Endothelial cell of umbilical vein (primary cell): ENCODE results near the gene KCNQ5. TPM values are rescaled to one million over a fixed set of nuclear protein-coding genes. Genes with fewer than 3 reads are reported as not detected.

Experiments
- BruUV-seq: library from RNA; stranded (reverse); fragments of 400-500 nt; replicated peaks from 2 replicates; lab custom pipeline; 2021; lab: Mats Ljungman, UMichigan
- CTCF ChIA-PET: fragments of 300-600, 350-600 bp; sonication (Branson Sonifier 250); formaldehyde crosslinking; loops from one replicate; lab custom pipeline; 2021; ENCODE audit warnings: antibody characterized with exemption, inconsistent platforms; lab: Charles Lee
- POLR2A ChIA-PET: fragments of 300-600, 350-600 bp; sonication (Branson Sonifier 250); formaldehyde crosslinking; loops from one replicate; lab custom pipeline; 2021; ENCODE audit warnings: antibody characterized with exemption, inconsistent platforms; lab: Charles Lee
- DNase-seq: peaks from one replicate; pipeline ENCODE4 v3.0.0-alpha.2; 2011; ENCODE audit warnings: low read depth, low spot score
- FAIRE-seq: peaks from 2 replicates; lab custom pipeline; 2011; peaks lifted over from hg19 to GRCh38; lab: Jason Lieb, UNC
- H2AFZ ChIP-seq: 2 replicates; pipeline ENCODE4 v1.6.0; 2012; ENCODE audit warnings: low read depth, low read length, control low read depth, inconsistent platforms
- H3K27ac ChIP-seq: 2 replicates; pipeline ENCODE4 v1.5.1; 2011; ENCODE audit warnings: low read depth, mild to moderate bottlenecking, control low read depth, low read length, moderate library complexity; ENCODE audit not compliant: insufficient read depth
- H3K27me3 ChIP-seq, 2 experiments: 2 replicates each; pipeline versions ENCODE4 v1.6.0 to v1.6.1; 2011; ENCODE audit warnings: low read length in 2 of 2, mixed read lengths in 1 of 2; ENCODE audit not compliant: control insufficient read depth in 2 of 2, insufficient read depth in 2 of 2
- H3K36me3 ChIP-seq, 2 experiments: 2 replicates in 1 of 2; 3 replicates in 1 of 2; pipeline ENCODE4 v1.5.1; 2011; ENCODE audit warnings: low read length in 2 of 2, mild to moderate bottlenecking in 1 of 2, moderate library complexity in 1 of 2; ENCODE audit not compliant: control insufficient read depth in 2 of 2, insufficient read depth in 2 of 2; ENCODE audit errors: extremely low read depth in 1 of 2
- H3K4me1 ChIP-seq: 3 replicates; pipeline ENCODE4 v1.5.1; 2011; ENCODE audit warnings: mild to moderate bottlenecking, low read length; ENCODE audit not compliant: control insufficient read depth, insufficient read depth; ENCODE audit errors: extremely low read depth
- H3K4me2 ChIP-seq: 2 replicates; pipeline ENCODE4 v1.6.1; 2011; ENCODE audit warnings: low read length, control low read depth, mixed read lengths; ENCODE audit not compliant: insufficient read depth
- H3K4me3 ChIP-seq, 3 experiments: fragments of 200-600 bp in 1 of 3; sonication (generic), shearing (Covaris generic) in 1 of 3; replicated peaks in 1 of 3; 2 replicates each; pipeline ENCODE4 v1.5.1; 2011 to 2016; ENCODE audit warnings: control low read depth in 3 of 3, low read length in 3 of 3, mild to moderate bottlenecking in 2 of 3, inconsistent platforms in 1 of 3, low read depth in 1 of 3, moderate library complexity in 1 of 3; ENCODE audit not compliant: insufficient read depth in 1 of 3
- H3K79me2 ChIP-seq: 2 replicates; pipeline ENCODE4 v1.6.0; 2012; ENCODE audit warnings: low read length, inconsistent platforms; ENCODE audit not compliant: control insufficient read depth, insufficient read depth
- H3K9ac ChIP-seq: replicated peaks from 2 replicates; pipeline ENCODE3; 2011; ENCODE audit warnings: low read length, control low read depth; ENCODE audit not compliant: insufficient read depth; ENCODE audit errors: extremely low read depth
- H3K9me1 ChIP-seq: replicated peaks from 3 replicates; pipeline ENCODE4 v1.6.0; 2011; ENCODE audit warnings: mild to moderate bottlenecking, low read length; ENCODE audit not compliant: control insufficient read depth, insufficient read depth; ENCODE audit errors: extremely low read depth
- H3K9me3 ChIP-seq: replicated peaks from 2 replicates; pipeline ENCODE4 v1.5.1; 2012; ENCODE audit warnings: low read length, inconsistent platforms; ENCODE audit not compliant: control insufficient read depth, insufficient read depth
- H4K20me1 ChIP-seq: replicated peaks from 2 replicates; pipeline ENCODE3; 2011; ENCODE audit warnings: mild to moderate bottlenecking, low read length; ENCODE audit not compliant: control insufficient read depth, insufficient read depth; ENCODE audit errors: extremely low read depth
- CTCF ChIP-seq, 2 donors: IDR thresholded peaks; 1 replicate in 1 of 2; 2 replicates in 1 of 2; pipeline ENCODE4 v1.5.1; 2011; ENCODE audit warnings: low read length in 2 of 2, mild to moderate bottlenecking in 2 of 2, moderate library complexity in 2 of 2, control low read depth in 1 of 2, inconsistent platforms in 1 of 2, low read depth in 1 of 2; ENCODE audit not compliant: insufficient read depth in 1 of 2; ENCODE audit errors: extremely low read depth in 1 of 2
- EZH2 ChIP-seq: IDR thresholded peaks from 2 replicates; pipeline ENCODE4 v1.6.1; 2012; ENCODE audit warnings: borderline replicate concordance, low read depth, mild to moderate bottlenecking, moderate library complexity, low read length, inconsistent platforms; ENCODE audit not compliant: severe bottlenecking
- FOS ChIP-seq: IDR thresholded peaks from 2 replicates; pipeline ENCODE4 v1.6.1; 2011; ENCODE audit warnings: mild to moderate bottlenecking, low read length, moderate library complexity, borderline replicate concordance; ENCODE audit not compliant: insufficient read depth
- GATA2 ChIP-seq: IDR thresholded peaks from 2 replicates; pipeline ENCODE4 v1.7.0; 2011; ENCODE audit warnings: low read depth, mild to moderate bottlenecking, moderate library complexity, mixed read lengths, low read length; ENCODE audit not compliant: insufficient read length, insufficient read depth
- JUN ChIP-seq: IDR thresholded peaks from 2 replicates; pipeline ENCODE4 v1.6.1; 2011; ENCODE audit warnings: borderline replicate concordance, low read depth; ENCODE audit not compliant: insufficient read length, insufficient read depth
- MAX ChIP-seq: IDR thresholded peaks from 2 replicates; pipeline ENCODE4 v1.6.1; 2011; ENCODE audit not compliant: insufficient read depth, insufficient read length
- MYC ChIP-seq: IDR thresholded peaks from one replicate; pipeline ENCODE4 v1.6.1; 2011; ENCODE audit warnings: mild to moderate bottlenecking, low read depth, low read length
- POLR2AphosphoS5 ChIP-seq: IDR thresholded peaks from 2 replicates; pipeline ENCODE4 v1.6.1; 2012; ENCODE audit warnings: low read depth, mild to moderate bottlenecking, control low read depth, low read length, moderate library complexity; ENCODE audit not compliant: insufficient read depth
- dilution Hi-C: fragments of 300-500 bp; cut with MboI; formaldehyde crosslinking; loops from one replicate; pipeline ENCODE4 v1.15.0; 2019; ENCODE audit warnings: low sequenced_read_pairs; ENCODE audit not compliant: extremely low pct_ligation_motif_present
- intact Hi-C: fragments of 100-400 bp; cut with micrococcal nuclease; formaldehyde crosslinking; loops from one replicate; pipeline ENCODE4 v1.10.0; 2022
- polyA plus RNA-seq, 4 experiments: library from polyadenylated mRNA; depleted of rRNA in 3 of 4; stranded (reverse) in 3 of 4; unstranded in 1 of 4; fragments of >200 nt; gene quantifications; 2 replicates each; pipeline versions ENCODE4 v1.2.1 to v1.2.3, GENCODE V29; 2011 to 2012; ENCODE audit warnings: missing spikeins in 1 of 4
- total RNA-seq: library from RNA; stranded (reverse); gene quantifications from 2 replicates; pipeline ENCODE4 v1.2.3, GENCODE V29; 2021

The KCNQ5 gene
- total and polyA plus RNA-seq, 2 donors (not counting 3 experiments of a cell fraction or from before 2014, with no cell fraction given), result 0.22 TPM; not detected in 1

GRCh38 chr6:72817208-72817607, 195.3 kb downstream of the KCNQ5 start:
- no TSS peak for BruUV-seq
- Histone ChIP-seq H3K36me3 (no peaks in the 10 kb centered on the region), H3K9me1 (no peaks in the 10 kb centered on the region), H3K4me3 (no peak overlapping the region), H4K20me1 (no peaks in the 10 kb centered on the region), H3K27ac (no peak overlapping the region), H3K27me3 (no peaks in the 10 kb centered on the region), H3K4me1 (no peaks in the 10 kb centered on the region), H2AFZ (no peak overlapping the region), H3K79me2 (no peaks in the 10 kb centered on the region), H3K9me3 (no peaks in the 10 kb centered on the region), H3K4me2 (no peak overlapping the region), H3K9ac (no peak overlapping the region)
- no peak for TF ChIP-seq POLR2AphosphoS5
- no peak for TF ChIP-seq JUN
- no peak for TF ChIP-seq EZH2
- no peak for TF ChIP-seq GATA2
- TF ChIP-seq FOS, result no peak
- TF ChIP-seq MAX, result no peak
- TF ChIP-seq MYC, result no peak
- TF ChIP-seq CTCF (IDR thresholded peaks at IDR 0.05; ENCODE audit: extremely low read depth in 1 of 2, insufficient read depth in 1 of 2, low read depth in 1 of 2, low read length in 2 of 2), result no peak
- no peak for DNase-seq
- intact Hi-C loops, result no loop called here
- ChIA-PET CTCF (interaction anchor here (1.0 kb wide), 1 partner anchor 20 kb away, joined by 3 read pairs; no protein-coding TSS in a partner anchor), POLR2A (no interaction called here)
- no peak for FAIRE-seq
- dilution Hi-C loops, result no loop called here
